Measurements from ENCODE around the gene HSD17B12. TPM values are rescaled to one million over a fixed set of nuclear protein-coding genes. Genes with fewer than 3 reads are reported as not detected.

HSD17B12 gene
- total RNA-seq, 1 donor from 2014 or later: 83.6 TPM

- TF ChIP-seq CTCF (IDR thresholded peaks at IDR 0.05; ENCODE audit: borderline replicate concordance): no peak
- Histone ChIP-seq H3K27me3 (ENCODE audit: low read depth) (peaks cover 79% of the 10 kb centered on the region), H3K4me1 (peaks cover 16% of the 10 kb centered on the region), H3K9me3 (replicated peaks) (no peaks in the 10 kb centered on the region), H3K36me3 (no peaks in the 10 kb centered on the region), H3K27ac (replicated peaks) (no peak overlapping the region), H3K4me3 (no peak overlapping the region)
- intact Hi-C loops (cut with micrococcal nuclease): no loop called here
- no peak for DNase-seq
Observed at GRCh38 chr11:43639920-43640319, 40.6 kb upstream of the HSD17B12 start.

GRCh38 chr11:43643898-43644620 is 36.5 kb upstream of the HSD17B12 start:
- no peak for TF ChIP-seq CTCF (IDR thresholded peaks at IDR 0.05; ENCODE audit: borderline replicate concordance)
- H3K36me3 ChIP-seq: no peaks in the 10 kb centered on the region
- peak; percentile 88 for DNase-seq
- H3K4me1 ChIP-seq: peaks cover 38% of the 10 kb centered on the region
- H3K9me3 ChIP-seq (replicated peaks): no peaks in the 10 kb centered on the region
- H3K4me3 ChIP-seq: peak overlapping the region; percentile 86
- H3K27ac ChIP-seq (replicated peaks): peak overlapping the region; percentile 82
- intact Hi-C loops (cut with micrococcal nuclease): no loop called here
- H3K27me3 ChIP-seq (ENCODE audit: low read depth): peaks cover 37% of the 10 kb centered on the region

- Histone ChIP-seq H3K9me3 (replicated peaks) (no peaks in the 10 kb centered on the region), H3K4me3 (peak overlapping the region; percentile 86), H3K36me3 (peaks cover 2% of the 10 kb centered on the region), H3K27me3 (ENCODE audit: low read depth) (peaks cover 30% of the 10 kb centered on the region), H3K27ac (replicated peaks) (peak overlapping the region; percentile 82), H3K4me1 (peaks cover 38% of the 10 kb centered on the region)
- DNase-seq: no peak
- no peak for TF ChIP-seq CTCF (IDR thresholded peaks at IDR 0.05; ENCODE audit: borderline replicate concordance)
- intact Hi-C loops (cut with micrococcal nuclease): no loop called here
Observed at GRCh38 chr11:43644621-43645299, 35.8 kb upstream of the HSD17B12 start.

- H3K4me1 ChIP-seq: peaks cover 38% of the 10 kb centered on the region
- H3K27me3 ChIP-seq (ENCODE audit: low read depth): peaks cover 10% of the 10 kb centered on the region
- no peak for DNase-seq
- H3K9me3 ChIP-seq (replicated peaks): no peaks in the 10 kb centered on the region
- no peak for TF ChIP-seq CTCF (IDR thresholded peaks at IDR 0.05; ENCODE audit: borderline replicate concordance)
- no peak overlapping the region for H3K27ac ChIP-seq (replicated peaks)
- peaks cover 4% of the 10 kb centered on the region for H3K36me3 ChIP-seq
- intact Hi-C loops (cut with micrococcal nuclease): no loop called here
- no peak overlapping the region for H3K4me3 ChIP-seq
Observed at GRCh38 chr11:43646767-43647166, 33.8 kb upstream of the HSD17B12 start.

- no peak for DNase-seq
- no peaks in the 10 kb centered on the region for H3K27me3 ChIP-seq (ENCODE audit: low read depth)
- no peaks in the 10 kb centered on the region for H3K9me3 ChIP-seq (replicated peaks)
- intact Hi-C loops (cut with micrococcal nuclease): no loop called here
- no peak overlapping the region for H3K4me3 ChIP-seq
- H3K36me3 ChIP-seq: peaks cover 4% of the 10 kb centered on the region
- TF ChIP-seq CTCF (IDR thresholded peaks at IDR 0.05; ENCODE audit: borderline replicate concordance): no peak
- no peak overlapping the region for H3K27ac ChIP-seq (replicated peaks)
- peaks cover 30% of the 10 kb centered on the region for H3K4me1 ChIP-seq
Observed at GRCh38 chr11:43648888-43649287, 31.6 kb upstream of the HSD17B12 start.

Measured in left ventricle myocardium inferior (tissue), 1 donor.